ENCODE results near the gene SOX12.

- no peak for TF ChIP-seq CTCF (IDR thresholded peaks at IDR 0.05; ENCODE audit: insufficient read depth, low read length, poor library complexity, severe bottlenecking)
- TF ChIP-seq EZH2phosphoT487 (conservative IDR thresholded peaks at IDR 0.05; ENCODE audit: low read length): no peak
These were observed 22.5 kb downstream of the SOX12 start for GRCh38 chr20:347640-348484.
